K562 (cell line): Measurements from ENCODE around the gene NFATC2. TPM values are rescaled to one million over a fixed set of nuclear protein-coding genes. Genes with fewer than 3 reads are reported as not detected.

ENCODE experiments used
- ATAC-seq: fragments of 200-7000 bp; cut with Tn5 transposase; 3 replicates; pipeline ENCODE4 v1.9.1; 2020; ENCODE audit warnings: moderate library complexity
- BruUV-seq: library from RNA; stranded (reverse); fragments of 400-500 nt; replicated peaks from 2 replicates; lab custom pipeline; 2021; lab: Mats Ljungman, UMichigan
- CTCF ChIA-PET: fragments of 300-600 bp; formaldehyde crosslinking; extraction: SDS; loops from one replicate; lab custom pipeline; 2021; ENCODE audit warnings: low intra/inter-chr PET ratio; lab: Yijun Ruan, JAX
- POLR2A ChIA-PET: fragments of 300-600, 350-650 bp; sonication (Branson Sonifier 250); formaldehyde crosslinking; extraction: SDS; loops from one replicate; lab custom pipeline; 2021; ENCODE audit warnings: antibody characterized with exemption, inconsistent platforms; lab: Yijun Ruan, JAX
- DNase-seq, 4 experiments: peaks; one replicate each; pipeline versions ENCODE4 v3.0.0 to v3.0.0-alpha.2; 2011 to 2018; ENCODE audit warnings: low spot score in 3 of 4, mixed read lengths in 3 of 4; ENCODE audit errors: extremely low read depth in 1 of 4
- FAIRE-seq: peaks from 2 replicates; lab custom pipeline; 2011; peaks lifted over from hg19 to GRCh38; lab: Jason Lieb, UNC
- H2AFZ ChIP-seq: 2 replicates; pipeline ENCODE4 v1.6.0; 2011; ENCODE audit warnings: low read depth, low read length, control low read depth, inconsistent platforms
- H3K27ac ChIP-seq: fragments of 200-600 bp; 3 replicates; pipeline ENCODE4 v1.8.0; 2011; ENCODE audit warnings: low read depth, mild to moderate bottlenecking, control low read depth, inconsistent platforms, low read length, moderate library complexity, mixed read lengths; ENCODE audit errors: extremely low read depth
- H3K27me3 ChIP-seq, 2 experiments: fragments of 300-600 bp in 1 of 2; 2 replicates in 1 of 2; 3 replicates in 1 of 2; pipeline versions ENCODE4 v1.6.0 to v1.8.0; 2011; ENCODE audit warnings: inconsistent platforms in 2 of 2, low read length in 2 of 2, mild to moderate bottlenecking in 1 of 2, mixed read lengths in 1 of 2, moderate library complexity in 1 of 2; ENCODE audit not compliant: control insufficient read depth in 2 of 2, insufficient read depth in 2 of 2
- H3K36me3 ChIP-seq: fragments of 300-600 bp; 3 replicates; pipeline ENCODE4 v1.8.0; 2011; ENCODE audit warnings: mild to moderate bottlenecking, low read length, inconsistent platforms; ENCODE audit not compliant: control insufficient read depth, insufficient read depth
- H3K4me1 ChIP-seq, 2 experiments: fragments of 200-600 bp in 1 of 2; replicated peaks in 1 of 2; 2 replicates in 1 of 2; 3 replicates in 1 of 2; pipeline versions ENCODE4 v1.5.1 to v1.8.0; 2011; ENCODE audit warnings: inconsistent platforms in 2 of 2, low read length in 2 of 2, mild to moderate bottlenecking in 1 of 2, mixed read lengths in 1 of 2, moderate library complexity in 1 of 2; ENCODE audit not compliant: control insufficient read depth in 2 of 2, insufficient read depth in 2 of 2
- H3K4me2 ChIP-seq: 2 replicates; pipeline ENCODE4 v1.6.1; 2011; ENCODE audit warnings: low read length, control low read depth, inconsistent platforms, mixed read lengths; ENCODE audit not compliant: insufficient read depth
- H3K4me3 ChIP-seq: fragments of 200-600 bp; sonication (generic), shearing (Covaris generic); 2 replicates; pipeline ENCODE4 v1.5.1; 2016; ENCODE audit warnings: control low read depth, inconsistent platforms
- H3K79me2 ChIP-seq: fragments of 200-600 bp; 3 replicates; pipeline ENCODE4 v1.8.0; 2011; ENCODE audit warnings: low read length, inconsistent platforms; ENCODE audit not compliant: control insufficient read depth, insufficient read depth
- H3K9ac ChIP-seq, 2 experiments: 2 replicates each; pipeline versions ENCODE4 v1.6.0 to v1.6.1; 2011; ENCODE audit warnings: low read depth in 2 of 2, low read length in 2 of 2, control low read depth in 1 of 2, inconsistent platforms in 1 of 2, mild to moderate bottlenecking in 1 of 2, mixed read lengths in 1 of 2; ENCODE audit not compliant: insufficient read depth in 1 of 2
- H3K9me1 ChIP-seq: one replicate; pipeline ENCODE4 v1.6.0; 2011; ENCODE audit warnings: inconsistent platforms, mild to moderate bottlenecking, low read length, moderate library complexity; ENCODE audit not compliant: control insufficient read depth, insufficient read depth
- H3K9me3 ChIP-seq: replicated peaks from 2 replicates; pipeline ENCODE4 v1.5.1; 2011; ENCODE audit warnings: low read depth, low read length, inconsistent platforms; ENCODE audit not compliant: control insufficient read depth, insufficient read depth
- H4K20me1 ChIP-seq: replicated peaks from 2 replicates; pipeline ENCODE4 v1.6.1; 2011; ENCODE audit warnings: low read length, inconsistent platforms, mixed read lengths; ENCODE audit not compliant: control insufficient read depth, insufficient read depth
- BRF1 ChIP-seq: IDR thresholded peaks from 3 replicates; pipeline ENCODE4 v1.6.1; 2011; ENCODE audit warnings: borderline replicate concordance, mild to moderate bottlenecking; ENCODE audit not compliant: insufficient read length; ENCODE audit errors: extremely low read depth
- ILF3 ChIP-seq: fragments of 450-650 bp; IDR thresholded peaks from 2 replicates; pipeline ENCODE4 v1.6.1; 2018; ENCODE audit warnings: antibody characterized with exemption, mild to moderate bottlenecking, moderate library complexity, borderline replicate concordance
- ZNF347 ChIP-seq: fragments of 450-650 bp; formaldehyde crosslinking; IDR thresholded peaks from 2 replicates; pipeline ENCODE4 v1.4.0; 2020; ENCODE audit warnings: low read depth, mild to moderate bottlenecking, moderate library complexity
- ZNF57 ChIP-seq: fragments of 450-650 bp; formaldehyde crosslinking; IDR thresholded peaks from 2 replicates; pipeline ENCODE4 v1.4.0; 2020; ENCODE audit warnings: mild to moderate bottlenecking, moderate library complexity
- ZSCAN32 ChIP-seq: fragments of 450-650 bp; formaldehyde crosslinking; IDR thresholded peaks from 2 replicates; pipeline ENCODE4 v1.4.0; 2020; ENCODE audit warnings: mild to moderate bottlenecking, moderate library complexity
- WGBS: fragments of 100-300 bp; shearing (Covaris generic); methylation state at CpG from one replicate; pipeline ENCODE4 v1.1.6; 2016; ENCODE audit warnings: low coverage, mixed read lengths; ENCODE audit not compliant: insufficient coverage; ENCODE audit errors: missing lambda C conversion rate; 5-methylcytosine and 5-hydroxymethylcytosine counted together
- in situ Hi-C: fragments of 300-500 bp; cut with MboI; formaldehyde crosslinking; loops from 4 replicates; pipeline ENCODE4 v1.15.0; 2018; ENCODE audit warnings: inconsistent platforms, mixed read lengths
- intact Hi-C: fragments of 100-400 bp; cut with micrococcal nuclease; formaldehyde crosslinking; loops from 2 replicates; pipeline ENCODE4 v1.14.2; 2022
- polyA plus RNA-seq, 8 experiments: library from polyadenylated mRNA; depleted of rRNA in 4 of 8; stranded (reverse) in 5 of 8; unstranded in 3 of 8; fragments of >200 nt; fragmentation: Nextera tagmentation in 2 of 8; fragmentation: Illumina TruSeq in 1 of 8; extraction: Ambion mirVana in 2 of 8; extraction: Trizol in 1 of 8; gene quantifications; 2 replicates each; pipeline versions ENCODE4 v1.2.1 to v1.2.3, GENCODE V29; 2011 to 2014; ENCODE audit warnings: inconsistent platforms in 1 of 8, missing spikeins in 1 of 8
- total RNA-seq, 7 experiments: library from RNA; depleted of rRNA in 6 of 7; stranded (reverse); fragments of >200 nt in 6 of 7; fragmentation: Illumina TruSeq in 2 of 7; extraction: Trizol in 2 of 7; gene quantifications; 2 replicates each; pipeline versions ENCODE4 v1.2.1 to v1.2.3, GENCODE V29; 2011 to 2021; ENCODE audit warnings: low replicate concordance in 1 of 7
- TF ChIP-seq, protein P1 (sequence below), 2 experiments: fragments of 450-650 bp; conservative IDR thresholded peaks; 2 replicates each; pipeline ENCODE4 v1.6.1; 2017; ENCODE audit warnings: mild to moderate bottlenecking in 2 of 2, moderate library complexity in 2 of 2

The NFATC2 gene
- total and polyA plus RNA-seq, 9 of the 15 experiments (the other 6 are each of a cell fraction or from before 2014, with no cell fraction given), result 1.9 to 11.2 (median 3.0) TPM

DNA sequence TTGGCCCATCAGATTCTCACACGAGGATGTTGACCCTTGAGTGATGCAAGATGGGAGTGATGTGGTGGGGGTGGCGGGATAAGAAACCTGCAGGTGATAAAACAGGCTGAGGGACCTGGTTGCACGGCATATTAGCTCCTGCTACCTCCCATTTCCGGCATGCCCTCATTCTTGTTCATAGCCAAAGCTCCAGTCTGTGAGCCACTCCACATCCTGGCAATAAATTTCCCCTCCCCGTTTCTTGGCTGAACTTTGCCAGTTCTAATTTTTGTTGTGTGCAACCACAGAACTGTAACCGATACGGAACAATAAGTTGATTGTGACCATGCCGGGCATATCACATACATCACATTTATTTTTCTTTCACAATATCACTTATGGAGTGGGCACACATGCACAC lies 41.6 kb upstream of the NFATC2 start:
- no peak for FAIRE-seq
- H3K36me3 ChIP-seq, result no peaks in the 10 kb centered on the region
- H3K79me2 ChIP-seq, result no peaks in the 10 kb centered on the region
- intact Hi-C loops (no loop called here), in situ Hi-C loops (no loop called here)
- 45% methylated on average over 8 of the region's 8 CpGs for WGBS
- H4K20me1 ChIP-seq, result no peaks in the 10 kb centered on the region
- DNase-seq, result no peak
- no peak overlapping the region for H3K4me2 ChIP-seq
- no peak overlapping the region for H3K4me3 ChIP-seq
- ChIA-PET POLR2A (interaction anchor here (1.4 kb wide), 1 partner anchor 12 kb away, joined by 3 read pairs; no protein-coding TSS in a partner anchor), CTCF (no interaction called here)
- 0 out of 2 replicates have a peak overlapping the region, but pooled peaks have one; percentile 32 for H2AFZ ChIP-seq
- TF ChIP-seq, protein P1, sequence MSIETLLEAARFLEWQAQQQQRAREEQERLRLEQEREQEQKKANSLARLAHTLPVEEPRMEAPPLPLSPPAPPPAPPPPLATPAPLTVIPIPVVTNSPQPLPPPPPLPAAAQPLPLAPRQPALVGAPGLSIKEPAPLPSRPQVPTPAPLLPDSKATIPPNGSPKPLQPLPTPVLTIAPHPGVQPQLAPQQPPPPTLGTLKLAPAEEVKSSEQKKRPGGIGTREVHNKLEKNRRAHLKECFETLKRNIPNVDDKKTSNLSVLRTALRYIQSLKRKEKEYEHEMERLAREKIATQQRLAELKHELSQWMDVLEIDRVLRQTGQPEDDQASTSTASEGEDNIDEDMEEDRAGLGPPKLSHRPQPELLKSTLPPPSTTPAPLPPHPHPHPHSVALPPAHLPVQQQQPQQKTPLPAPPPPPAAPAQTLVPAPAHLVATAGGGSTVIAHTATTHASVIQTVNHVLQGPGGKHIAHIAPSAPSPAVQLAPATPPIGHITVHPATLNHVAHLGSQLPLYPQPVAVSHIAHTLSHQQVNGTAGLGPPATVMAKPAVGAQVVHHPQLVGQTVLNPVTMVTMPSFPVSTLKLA (conservative IDR thresholded peaks at IDR 0.05), result no peak
- TF ChIP-seq ZNF347 (CRISPR knock-in tag) (no peak), BRF1 (no peak), ZSCAN32 (CRISPR knock-in tag) (no peak), ILF3 (no peak), ZNF57 (CRISPR knock-in tag) (no peak)
- H3K27ac ChIP-seq, result no peak overlapping the region
- H3K9ac ChIP-seq, result no peak overlapping the region
- H3K27me3 ChIP-seq, result no peaks in the 10 kb centered on the region
- no TSS peak for BruUV-seq
- ATAC-seq, result no peak
- H3K9me1 ChIP-seq, result no peaks in the 10 kb centered on the region
- no peaks in the 10 kb centered on the region for H3K4me1 ChIP-seq
- no peaks in the 10 kb centered on the region for H3K9me3 ChIP-seq
